Superior temporal gyrus (tissue), 1 donor: Measurements from ENCODE around the gene PALLD.

Source experiments
- DNase-seq: peaks from one replicate; pipeline ENCODE4 v3.0.0-alpha.2; 2016; ENCODE audit errors: extremely low spot score

PALLD gene

DNA sequence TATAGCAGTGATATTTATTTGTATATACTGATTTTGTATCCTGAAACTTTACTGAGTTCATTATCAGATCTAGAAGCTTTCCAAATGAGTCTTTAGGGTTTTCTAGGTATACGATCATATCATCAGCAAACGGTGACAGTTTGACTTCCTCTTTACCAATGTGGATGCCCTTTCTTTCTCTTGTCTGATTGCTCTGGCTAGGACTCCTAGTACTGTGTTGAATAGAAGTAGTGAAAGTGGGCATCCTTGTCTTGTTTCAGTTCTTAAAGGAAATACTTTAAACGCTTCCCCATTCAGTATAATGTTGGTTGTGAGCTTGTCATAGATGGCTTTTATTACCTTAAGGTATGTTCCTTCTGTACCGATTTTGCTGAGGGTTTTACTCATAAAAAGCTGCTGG, 475.7 kb downstream of the PALLD start:
- DNase-seq: no peak
